ENCODE measurements around the gene LEKR1.
"Not testable (repeated sequence)": the region's sequence is repeated elsewhere in the genome, so short reads cannot be mapped to it uniquely, and the experiment has no call there.

Gene LEKR1

GRCh38 chr3:156811089-156811862 is 14.9 kb upstream of the LEKR1 start:
- no peak for DNase-seq

- no peak for DNase-seq
Observed at GRCh38 chr3:156812521-156813335, 13.4 kb upstream of the LEKR1 start.

- DNase-seq = no peak
Observed at GRCh38 chr3:156814295-156814694, 11.9 kb upstream of the LEKR1 start.

GRCh38 chr3:156816091-156816793 is 9.9 kb upstream of the LEKR1 start:
- DNase-seq = no peak

- DNase-seq = peak; percentile 76
Observed at GRCh38 chr3:156816794-156817645, 9.1 kb upstream of the LEKR1 start.

- DNase-seq = no peak
Observed at GRCh38 chr3:156817646-156818272, 8.4 kb upstream of the LEKR1 start.

GRCh38 chr3:156818273-156818651 is 7.9 kb upstream of the LEKR1 start:
- no peak for DNase-seq

GRCh38 chr3:156818890-156819289 is 7.3 kb upstream of the LEKR1 start:
- no peak for DNase-seq

- DNase-seq = no peak
Observed at GRCh38 chr3:156819842-156820691, 6.1 kb upstream of the LEKR1 start.

- no peak for DNase-seq
Observed at GRCh38 chr3:156820692-156821080, 5.5 kb upstream of the LEKR1 start.

GRCh38 chr3:156822626-156823260 is 3.4 kb upstream of the LEKR1 start:
- DNase-seq = not testable (repeated sequence)

- DNase-seq = no peak
Observed at GRCh38 chr3:156825795-156826143, 384 bp upstream of the LEKR1 start.

GRCh38 chr3:156826896-156827882 is 1.0 kb downstream of the LEKR1 start:
- no peak for DNase-seq

GRCh38 chr3:156831006-156831405 is 4.9 kb downstream of the LEKR1 start:
- no peak for DNase-seq

GRCh38 chr3:156834435-156834834 is 8.3 kb downstream of the LEKR1 start:
- no peak for DNase-seq

- DNase-seq = no peak
Observed at GRCh38 chr3:156834962-156835535, 8.9 kb downstream of the LEKR1 start.

- no peak for DNase-seq
Observed at GRCh38 chr3:156836701-156837100, 10.5 kb downstream of the LEKR1 start.

- no peak for DNase-seq
Observed at GRCh38 chr3:156837115-156837514, 11.0 kb downstream of the LEKR1 start.

GRCh38 chr3:156838035-156838434 is 11.9 kb downstream of the LEKR1 start:
- no peak for DNase-seq
